ENCODE data around the gene GRM8. TPM values are rescaled to one million over a fixed set of nuclear protein-coding genes. Genes with fewer than 3 reads are reported as not detected.

Gene GRM8
- total and polyA plus RNA-seq, 4 donors, result 0.28 to 4.9 (median 2.8) TPM

GRCh38 chr7:126453104-126453503 is 799.6 kb downstream of the GRM8 start:
- Histone ChIP-seq H3K9ac (ENCODE audit: low read depth in 1 of 2, low read length in 2 of 2) (no peak overlapping the region), H3K27ac (ENCODE audit: low read depth in 1 of 2, low read length in 2 of 2) (no peak overlapping the region), H3K4me3 (ENCODE audit: low read depth in 1 of 3, low read length in 3 of 3) (no peak overlapping the region), H3K4me1 (ENCODE audit: control insufficient read depth in 4 of 4, insufficient read depth in 4 of 4, low read length in 3 of 4) (no peaks in the 10 kb centered on the region), H3K36me3 (ENCODE audit: control insufficient read depth in 4 of 4, insufficient read depth in 3 of 4, low read depth in 1 of 4, low read length in 3 of 4) (no peaks in the 10 kb centered on the region), H3K9me3 (ENCODE audit: control insufficient read depth in 4 of 4, low read length in 3 of 4) (no peaks in the 10 kb centered on the region), H3K27me3 (ENCODE audit: control insufficient read depth in 4 of 4, insufficient read depth in 4 of 4, low read length in 3 of 4) (no peaks in the 10 kb centered on the region)
- TF ChIP-seq GABPA (IDR thresholded peaks at IDR 0.05 in 1 of 2, conservative IDR thresholded peaks at IDR 0.05 in 1 of 2) (no peak), RXRA (IDR thresholded peaks at IDR 0.05) (no peak), HNF4A (conservative IDR thresholded peaks at IDR 0.05) (no peak), SP1 (IDR thresholded peaks at IDR 0.05) (no peak), ATF3 (IDR thresholded peaks at IDR 0.05) (no peak), NR2F2 (IDR thresholded peaks at IDR 0.05) (no peak), TAF1 (conservative IDR thresholded peaks at IDR 0.05) (no peak), YY1 (IDR thresholded peaks at IDR 0.05) (no peak), FOXA2 (IDR thresholded peaks at IDR 0.05) (no peak), REST (IDR thresholded peaks at IDR 0.05) (no peak), CTCF (IDR thresholded peaks at IDR 0.05; ENCODE audit: low read depth, low read length, missing input control) (no peak), RAD21 (IDR thresholded peaks at IDR 0.05) (no peak), MAX (IDR thresholded peaks at IDR 0.05) (no peak), JUND (IDR thresholded peaks at IDR 0.05) (no peak), EGR1 (IDR thresholded peaks at IDR 0.05; ENCODE audit: low read depth in 2 of 2) (no peak), ZBTB33 (IDR thresholded peaks at IDR 0.05) (no peak), HNF4G (IDR thresholded peaks at IDR 0.05) (no peak), FOXA1 (IDR thresholded peaks at IDR 0.05) (no peak)
- WGBS, result 81% methylated on average over 3 of the region's 3 CpGs
- no peak for DNase-seq (ENCODE audit: low spot score)
